Neuronal stem cell (in vitro differentiated cells): ENCODE results near the gene SORCS1.

Experiments
- DNase-seq: peaks from one replicate; pipeline ENCODE4 v3.0.0-alpha.2; 2013; ENCODE audit warnings: low spot score
- H2AFZ ChIP-seq: one replicate; pipeline ENCODE4 v1.6.1; 2013; ENCODE audit warnings: mild to moderate bottlenecking, low read length, inconsistent platforms
- H2AK5ac ChIP-seq: 2 replicates; pipeline ENCODE4 v1.6.1; 2013; ENCODE audit warnings: low read depth, mild to moderate bottlenecking, inconsistent platforms, low read length, moderate library complexity, mixed read lengths
- H2BK120ac ChIP-seq: 2 replicates; pipeline ENCODE4 v1.6.1; 2013; ENCODE audit warnings: low read depth, mild to moderate bottlenecking, inconsistent platforms, low read length, moderate library complexity, mixed read lengths
- H2BK12ac ChIP-seq: one replicate; pipeline ENCODE4 v1.6.1; 2013; ENCODE audit warnings: low read length, inconsistent platforms
- H2BK15ac ChIP-seq: 2 replicates; pipeline ENCODE4 v1.6.1; 2013; ENCODE audit warnings: mild to moderate bottlenecking, low read length, inconsistent platforms, mixed read lengths
- H2BK5ac ChIP-seq: one replicate; pipeline ENCODE4 v1.6.1; 2013; ENCODE audit warnings: inconsistent platforms, mild to moderate bottlenecking, low read length, moderate library complexity
- H3K14ac ChIP-seq: one replicate; pipeline ENCODE4 v1.6.1; 2013; ENCODE audit warnings: low read length, inconsistent platforms
- H3K18ac ChIP-seq: 2 replicates; pipeline ENCODE4 v1.6.1; 2013; ENCODE audit warnings: low read length, inconsistent platforms
- H3K23ac ChIP-seq: 2 replicates; pipeline ENCODE4 v1.6.1; 2013; ENCODE audit warnings: low read depth, mild to moderate bottlenecking, mixed read lengths, low read length, inconsistent platforms; ENCODE audit not compliant: poor library complexity
- H3K27ac ChIP-seq: replicated peaks from 3 replicates; pipeline ENCODE4 v1.5.1; 2013; ENCODE audit warnings: low read length, inconsistent platforms
- H3K27me3 ChIP-seq, 3 experiments: 2 replicates each; pipeline ENCODE4 v1.6.1; 2013; ENCODE audit warnings: low read length in 3 of 3, mild to moderate bottlenecking in 2 of 3, inconsistent platforms in 1 of 3, low read depth in 1 of 3, mixed read lengths in 1 of 3, moderate library complexity in 1 of 3; ENCODE audit not compliant: control insufficient read depth in 3 of 3, insufficient read depth in 3 of 3
- H3K36me3 ChIP-seq, 2 donors: replicated peaks in 1 of 2; 2 replicates each; pipeline ENCODE4 v1.6.1; 2013; ENCODE audit warnings: low read length in 2 of 2; ENCODE audit not compliant: control insufficient read depth in 2 of 2, insufficient read depth in 2 of 2
- H3K4ac ChIP-seq: 2 replicates; pipeline ENCODE4 v1.6.1; 2013; ENCODE audit warnings: inconsistent platforms, mild to moderate bottlenecking, low read length, moderate library complexity
- H3K4me1 ChIP-seq, 2 donors: 1 replicate in 1 of 2; 2 replicates in 1 of 2; pipeline ENCODE4 v1.6.1; 2013; ENCODE audit warnings: low read length in 2 of 2, low read depth in 1 of 2; ENCODE audit not compliant: control insufficient read depth in 2 of 2, insufficient read depth in 1 of 2
- H3K4me2 ChIP-seq: one replicate; pipeline ENCODE4 v1.6.1; 2013; ENCODE audit warnings: mild to moderate bottlenecking, low read length, inconsistent platforms; ENCODE audit not compliant: insufficient read depth, poor library complexity, severe bottlenecking
- H3K4me3 ChIP-seq, 2 donors: 2 replicates each; pipeline ENCODE4 v1.5.1; 2013; ENCODE audit warnings: low read length in 2 of 2, mild to moderate bottlenecking in 2 of 2, inconsistent platforms in 1 of 2, moderate library complexity in 1 of 2
- H3K79me1 ChIP-seq: one replicate; pipeline ENCODE4 v1.6.1; 2013; ENCODE audit warnings: low read depth, mild to moderate bottlenecking, inconsistent platforms, low read length, moderate library complexity
- H3K9ac ChIP-seq: one replicate; pipeline ENCODE4 v1.6.1; 2013; ENCODE audit warnings: mild to moderate bottlenecking, low read depth, low read length, inconsistent platforms; ENCODE audit not compliant: poor library complexity
- H3K9me3 ChIP-seq, 2 donors: replicated peaks in 1 of 2; 2 replicates each; pipeline versions ENCODE3 to v1.6.1; 2013; ENCODE audit warnings: low read length in 2 of 2, mild to moderate bottlenecking in 2 of 2, inconsistent platforms in 1 of 2, low read depth in 1 of 2, mixed read lengths in 1 of 2, moderate library complexity in 1 of 2; ENCODE audit not compliant: control insufficient read depth in 2 of 2, insufficient read depth in 1 of 2
- H4K8ac ChIP-seq: one replicate; pipeline ENCODE4 v1.6.1; 2013; ENCODE audit warnings: low read depth, mild to moderate bottlenecking, inconsistent platforms, low read length, moderate library complexity
- H4K91ac ChIP-seq: one replicate; pipeline ENCODE4 v1.6.1; 2013; ENCODE audit warnings: low read length, low read depth, mild to moderate bottlenecking, inconsistent platforms; ENCODE audit not compliant: poor library complexity
- WGBS, 2 donors: extraction: QIAGEN DNeasy Blood & Tissue Kit; methylation state at CpG; one replicate each; pipeline ENCODE4 v1.1.7; 2013; ENCODE audit warnings: missing lambda C conversion rate in 2 of 2, mixed read lengths in 1 of 2; ENCODE audit not compliant: insufficient read length in 2 of 2, insufficient replicate concordance in 1 of 2; ENCODE audit errors: extremely low coverage in 2 of 2; 5-methylcytosine and 5-hydroxymethylcytosine counted together

SORCS1 gene

DNA sequence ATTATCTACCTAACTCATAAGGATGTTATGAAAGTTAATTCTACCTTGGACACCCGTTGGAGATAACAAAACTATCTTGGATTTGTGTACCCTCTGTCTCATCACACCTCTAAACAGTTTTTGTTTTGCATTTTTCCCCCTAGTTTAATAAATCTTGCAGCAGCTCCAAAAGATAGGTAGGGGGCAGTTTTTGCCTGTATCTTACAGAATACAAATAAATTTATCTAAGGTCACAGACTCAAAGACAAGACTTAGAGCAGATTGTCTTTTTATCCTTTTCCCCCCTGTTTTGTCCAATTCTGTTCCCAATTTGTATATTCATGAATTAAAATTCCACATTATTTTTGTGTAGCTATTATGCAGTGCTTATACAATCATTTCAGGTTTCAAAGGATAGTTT lies 5.0 kb upstream of the SORCS1 start:
- H3K4me3 ChIP-seq: no peak overlapping the region

DNA sequence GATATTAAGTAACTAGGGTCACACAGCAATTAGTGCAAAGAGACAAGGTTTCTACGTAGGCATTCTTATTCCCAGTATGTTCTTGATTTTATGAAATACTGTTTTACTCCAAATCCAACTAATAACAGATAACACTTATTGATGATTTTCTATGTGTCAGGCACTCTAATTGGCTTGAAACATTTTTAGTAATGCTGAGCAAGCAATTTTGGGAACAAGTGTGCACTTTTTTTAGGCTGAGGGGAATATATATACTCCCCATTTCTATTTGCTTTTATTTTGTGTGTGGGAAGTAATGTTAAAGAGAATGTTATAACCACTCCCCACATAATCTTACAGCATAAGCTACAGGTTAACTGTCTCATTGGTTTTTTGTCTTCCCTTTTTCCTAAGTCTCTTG lies 4.2 kb upstream of the SORCS1 start:
- H3K9me3 ChIP-seq: no peaks in the 10 kb centered on the region
- H2AFZ ChIP-seq: no peak overlapping the region
- no peak for DNase-seq
- H2BK15ac ChIP-seq: no peak overlapping the region
- H3K27ac ChIP-seq: no peak overlapping the region
- WGBS, 2 donors: no CpG with 5 or more reads among the region's 1 CpG
- H3K27me3 ChIP-seq: peaks cover 0 to 33% (median 0%) of the 10 kb centered on the region in 3 experiments
- no peak overlapping the region for H4K91ac ChIP-seq
- no peak overlapping the region for H2AK5ac ChIP-seq
- H3K23ac ChIP-seq: no peak overlapping the region
- no peak overlapping the region for H2BK120ac ChIP-seq
- no peak overlapping the region for H3K4me2 ChIP-seq
- H3K4me1 ChIP-seq: peaks cover 0 to under 1% of the 10 kb centered on the region in 2 donors
- H2BK12ac ChIP-seq: no peak overlapping the region
- H4K8ac ChIP-seq: no peak overlapping the region
- no peaks in the 10 kb centered on the region for H3K79me1 ChIP-seq
- H3K14ac ChIP-seq: no peak overlapping the region
- H3K9ac ChIP-seq: no peak overlapping the region
- no peak overlapping the region for H3K4ac ChIP-seq
- H3K36me3 ChIP-seq: no peaks in the 10 kb centered on the region
- H2BK5ac ChIP-seq: no peak overlapping the region
- no peak overlapping the region for H3K4me3 ChIP-seq
- no peak overlapping the region for H3K18ac ChIP-seq

More for the DNA sequence above, 5.0 kb upstream of the SORCS1 start:
- no peak overlapping the region for H2BK120ac ChIP-seq
- H2AK5ac ChIP-seq: no peak overlapping the region
- no peaks in the 10 kb centered on the region for H3K4me1 ChIP-seq
- H3K23ac ChIP-seq: no peak overlapping the region
- H2BK5ac ChIP-seq: no peak overlapping the region
- no peaks in the 10 kb centered on the region for H3K36me3 ChIP-seq
- no peak overlapping the region for H4K91ac ChIP-seq
- no peak overlapping the region for H4K8ac ChIP-seq
- no peak overlapping the region for H3K18ac ChIP-seq
- peaks cover 0 to 26% (median 0%) of the 10 kb centered on the region in 3 experiments for H3K27me3 ChIP-seq
- H3K27ac ChIP-seq: no peak overlapping the region
- H3K4ac ChIP-seq: no peak overlapping the region
- no peak overlapping the region for H3K9ac ChIP-seq
- no peak for DNase-seq
- no peak overlapping the region for H3K14ac ChIP-seq
- WGBS, 2 donors: no CpG with 5 or more reads among the region's 1 CpG
- no peak overlapping the region for H2AFZ ChIP-seq
- H2BK15ac ChIP-seq: no peak overlapping the region
- no peaks in the 10 kb centered on the region for H3K9me3 ChIP-seq
- H2BK12ac ChIP-seq: no peak overlapping the region
- H3K4me2 ChIP-seq: no peak overlapping the region
- no peaks in the 10 kb centered on the region for H3K79me1 ChIP-seq

DNA sequence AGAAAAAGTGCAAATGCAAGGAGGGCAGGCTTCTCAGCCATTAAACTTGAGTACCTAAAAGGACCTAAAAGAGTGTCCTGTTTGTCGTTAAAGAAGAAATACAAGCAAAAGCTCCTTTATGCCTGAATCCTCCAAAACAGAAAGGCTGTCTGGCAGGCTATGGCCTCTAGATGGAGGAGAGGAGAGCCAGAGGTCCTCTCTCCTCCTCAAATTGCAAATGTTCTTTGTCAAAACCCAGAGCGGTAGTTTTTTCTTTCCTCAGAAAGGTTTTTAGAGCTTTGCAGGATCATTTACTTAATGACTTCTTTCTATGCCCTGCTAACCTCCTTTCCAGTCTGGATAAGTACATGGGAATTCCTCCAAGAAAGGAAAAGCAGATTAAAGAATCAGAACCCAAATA lies 1.9 kb upstream of the SORCS1 start:
- H2AFZ ChIP-seq: no peak overlapping the region
- H3K27me3 ChIP-seq: peaks cover 0 to 54% (median 0%) of the 10 kb centered on the region in 3 experiments
- H2AK5ac ChIP-seq: no peak overlapping the region

GRCh38 chr10:107164992-107165391 lies 486 bp upstream of the SORCS1 start:
- Histone ChIP-seq H3K4me2 (peak overlapping the region; percentile 66), H2BK5ac (peak overlapping the region; percentile 25), H3K79me1 (no peaks in the 10 kb centered on the region), H3K4ac (no peak overlapping the region), H3K4me3 (peak overlapping the region; percentile 32 to 89), H4K91ac (no peak overlapping the region), H3K23ac (no peak overlapping the region), H3K4me1 (peaks cover 0 to 3% of the 10 kb centered on the region in 2 donors), H4K8ac (no peak overlapping the region), H3K9me3 (no peaks in the 10 kb centered on the region), H3K18ac (peak overlapping the region; percentile 96), H3K9ac (no peak overlapping the region), H2BK15ac (no peak overlapping the region), H3K27me3 (peaks cover 0 to 56% (median 0%) of the 10 kb centered on the region in 3 experiments), H2AFZ (peak overlapping the region; percentile 96), H2BK120ac (no peak overlapping the region), H3K27ac (no peak overlapping the region), H3K14ac (no peak overlapping the region), H2AK5ac (no peak overlapping the region), H2BK12ac (no peak overlapping the region), H3K36me3 (no peaks in the 10 kb centered on the region)
- WGBS, 2 donors: no CpG with 5 or more reads among the region's 14 CpGs
- DNase-seq: peak; percentile 9

More for the DNA sequence above, 1.9 kb upstream of the SORCS1 start:
- no peak overlapping the region for H3K23ac ChIP-seq
- no peak overlapping the region for H3K4ac ChIP-seq
- H3K9me3 ChIP-seq: no peaks in the 10 kb centered on the region
- no peak for DNase-seq
- H3K4me3 ChIP-seq: no peak overlapping the region
- no peak overlapping the region for H3K18ac ChIP-seq
- no peak overlapping the region for H3K9ac ChIP-seq
- peaks cover 0 to 3% of the 10 kb centered on the region in 2 donors for H3K4me1 ChIP-seq
- H3K14ac ChIP-seq: no peak overlapping the region
- no peak overlapping the region for H2BK12ac ChIP-seq
- H2BK5ac ChIP-seq: no peak overlapping the region
- H2BK120ac ChIP-seq: no peak overlapping the region
- no peaks in the 10 kb centered on the region for H3K79me1 ChIP-seq
- no peaks in the 10 kb centered on the region for H3K36me3 ChIP-seq
- H3K4me2 ChIP-seq: no peak overlapping the region
- no peak overlapping the region for H3K27ac ChIP-seq
- no CpG with 5 or more reads among the region's 2 CpGs for WGBS, 2 donors
- H2BK15ac ChIP-seq: no peak overlapping the region
- H4K8ac ChIP-seq: no peak overlapping the region
- no peak overlapping the region for H4K91ac ChIP-seq
